NCI-H2227 treated with DMSO at 0.1 percent for 48 hours (cell line): Measurements from ENCODE around the gene ABCC5.
"Not testable (repeated sequence)": the region's sequence is repeated elsewhere in the genome, so short reads cannot be mapped to it uniquely, and the experiment has no call there.

Source experiments
- DNase-seq: peaks from one replicate; lab custom pipeline; 2025; lab: John Stamatoyannopoulos, UW

ABCC5 gene

GRCh38 chr3:184016169-184016570 is 1.5 kb downstream of the ABCC5 start:
- DNase-seq = no peak

- DNase-seq = no peak
These were observed 2.2 kb downstream of the ABCC5 start for GRCh38 chr3:184015381-184016019.

DNA sequence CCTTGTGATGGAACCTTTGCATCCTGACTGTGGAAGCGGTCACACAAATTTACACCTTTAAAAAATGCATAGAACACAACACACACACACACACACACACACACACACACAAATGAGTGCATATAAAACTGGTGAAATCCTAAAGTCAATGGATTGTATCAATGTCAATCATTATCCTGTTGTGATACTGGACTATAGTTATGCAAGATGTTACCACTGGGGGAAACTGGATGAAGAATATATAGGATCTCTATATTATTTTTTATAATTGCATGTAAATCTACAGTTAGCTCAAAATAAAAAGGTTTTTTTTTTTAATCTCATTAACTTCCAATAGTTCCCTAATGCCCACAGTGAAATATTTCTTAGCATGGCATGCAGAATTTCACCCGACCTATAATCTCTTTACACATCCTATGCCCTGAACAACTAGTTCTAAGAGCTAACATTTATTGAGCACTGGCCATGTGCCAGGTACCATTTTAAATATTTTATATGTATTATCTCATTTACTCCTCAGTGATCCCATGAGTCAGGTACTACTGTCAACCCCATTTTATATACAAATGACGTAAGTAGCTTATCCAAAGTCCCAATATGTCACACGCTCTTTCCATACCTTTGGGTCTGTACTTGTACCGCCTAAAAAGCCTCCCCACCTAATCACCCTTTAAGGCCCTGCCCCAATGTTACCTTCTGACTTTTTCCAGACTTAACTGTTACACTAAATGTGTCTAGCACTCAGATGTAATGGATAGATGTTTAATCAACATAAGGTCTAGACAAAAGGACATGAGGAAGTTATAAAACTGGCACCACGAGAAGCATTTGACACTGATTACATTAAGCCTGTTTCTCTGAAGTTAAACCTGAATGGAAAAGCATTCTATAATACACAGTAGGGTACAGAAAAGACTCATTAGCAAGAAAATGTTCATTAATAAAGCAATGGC is 5.5 kb downstream of the ABCC5 start:
- no peak for DNase-seq

- no peak for DNase-seq
These were observed 6.3 kb downstream of the ABCC5 start for GRCh38 chr3:184011230-184011876.

GRCh38 chr3:184008161-184008560 is 9.5 kb downstream of the ABCC5 start:
- DNase-seq = no peak

DNA sequence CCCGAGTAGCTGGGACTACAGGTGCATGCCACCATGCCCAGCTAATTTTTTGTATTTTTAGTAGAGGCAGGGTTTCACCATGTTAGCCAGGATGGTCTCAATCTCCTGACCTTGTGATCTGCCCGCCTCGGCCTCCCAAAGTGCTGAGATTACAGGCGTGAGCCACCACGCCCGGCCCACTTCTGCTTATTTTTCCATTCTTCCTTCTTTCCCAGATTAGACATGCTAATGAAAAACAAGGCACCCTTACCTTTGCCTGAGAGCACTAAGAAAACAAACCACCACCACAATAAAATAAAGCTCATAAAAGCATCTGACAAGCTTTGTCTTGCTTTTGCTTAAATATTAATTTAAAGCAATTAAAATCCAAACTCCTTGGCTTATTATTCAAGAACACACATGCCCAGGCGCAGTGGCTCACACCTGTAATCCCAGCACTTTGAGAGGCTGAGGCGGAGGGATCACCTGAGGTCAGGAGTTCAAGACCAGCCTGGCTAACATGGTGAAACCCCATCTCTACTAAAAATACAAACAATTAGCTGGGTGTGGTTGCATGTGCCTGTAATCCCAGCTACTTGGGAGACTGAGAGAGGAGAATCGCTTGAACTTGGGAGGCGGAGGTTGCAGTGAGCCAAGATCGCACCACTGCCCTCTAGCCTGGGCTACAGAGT is 10.4 kb downstream of the ABCC5 start:
- DNase-seq = not testable (repeated sequence)

DNA sequence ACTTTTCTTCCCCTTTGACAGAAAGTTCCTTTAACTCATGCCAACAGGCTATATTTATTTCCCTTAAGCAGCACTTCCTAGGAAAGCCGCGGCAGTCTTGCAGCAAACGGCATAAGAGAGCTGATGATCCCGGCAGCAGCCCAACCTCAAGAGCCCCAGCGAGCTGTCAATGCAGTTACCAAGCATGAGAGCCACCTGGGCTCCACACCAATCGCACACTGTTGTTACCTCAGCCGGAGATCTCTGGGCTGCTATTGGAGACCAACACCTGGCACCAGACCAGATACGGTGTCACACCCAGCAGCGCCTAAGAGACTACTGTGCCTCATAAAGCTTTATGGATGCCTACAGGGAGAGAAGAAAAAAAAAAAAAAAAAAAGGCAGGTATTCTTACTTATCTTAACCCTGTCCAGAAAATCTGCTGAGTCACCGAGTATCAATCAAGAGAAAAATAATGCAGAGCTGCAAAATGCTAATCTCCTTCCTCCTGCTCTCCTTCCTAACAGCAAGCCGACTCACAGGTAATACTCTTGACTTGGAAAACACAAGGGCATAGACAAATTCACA is 11.7 kb downstream of the ABCC5 start:
- DNase-seq = peak; percentile 88

DNA sequence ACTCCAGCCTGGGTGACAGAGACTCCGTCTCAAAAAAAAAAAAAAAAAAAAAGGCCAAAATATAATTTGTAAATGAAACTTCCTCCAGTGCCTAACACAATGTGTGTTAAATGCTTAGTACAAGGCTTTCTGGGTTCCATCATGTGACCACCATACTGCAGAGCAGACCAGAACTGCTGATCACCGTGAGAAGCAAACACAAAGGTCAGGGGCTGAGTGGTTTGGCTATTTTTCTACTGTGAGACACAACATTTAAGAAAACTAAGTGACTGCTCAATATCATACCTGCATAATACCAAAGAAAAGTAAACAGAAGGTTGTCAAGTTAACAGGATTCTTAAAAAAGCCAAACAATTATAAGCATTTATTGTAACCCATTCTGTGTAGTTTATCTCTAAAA is 13.2 kb downstream of the ABCC5 start:
- no peak for DNase-seq

- DNase-seq = no peak
These were observed 14.3 kb downstream of the ABCC5 start for GRCh38 chr3:184003187-184003967.

GRCh38 chr3:184002469-184002868 is 15.2 kb downstream of the ABCC5 start:
- DNase-seq = no peak

- no peak for DNase-seq
These were observed 15.9 kb downstream of the ABCC5 start for GRCh38 chr3:184001761-184002160.

DNA sequence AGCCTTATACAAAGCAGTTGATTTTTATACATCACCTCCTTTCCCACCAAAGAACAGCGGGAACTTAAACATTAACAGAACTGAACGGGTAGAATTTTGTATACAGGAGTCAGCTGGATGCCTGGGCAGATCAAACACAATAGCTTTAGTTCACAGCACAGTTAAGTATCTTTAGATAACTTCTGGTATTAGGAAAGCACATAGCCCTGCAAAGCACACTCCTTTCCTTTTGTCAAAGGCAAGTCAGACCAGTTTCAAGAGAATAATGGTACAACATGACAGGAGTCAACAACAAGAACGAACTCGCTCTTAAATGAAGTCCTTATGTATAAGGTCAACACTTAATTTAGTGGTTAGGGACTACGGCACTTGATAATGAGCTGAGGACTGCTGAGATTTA is 26.3 kb downstream of the ABCC5 start:
- DNase-seq = peak; percentile 33

DNA sequence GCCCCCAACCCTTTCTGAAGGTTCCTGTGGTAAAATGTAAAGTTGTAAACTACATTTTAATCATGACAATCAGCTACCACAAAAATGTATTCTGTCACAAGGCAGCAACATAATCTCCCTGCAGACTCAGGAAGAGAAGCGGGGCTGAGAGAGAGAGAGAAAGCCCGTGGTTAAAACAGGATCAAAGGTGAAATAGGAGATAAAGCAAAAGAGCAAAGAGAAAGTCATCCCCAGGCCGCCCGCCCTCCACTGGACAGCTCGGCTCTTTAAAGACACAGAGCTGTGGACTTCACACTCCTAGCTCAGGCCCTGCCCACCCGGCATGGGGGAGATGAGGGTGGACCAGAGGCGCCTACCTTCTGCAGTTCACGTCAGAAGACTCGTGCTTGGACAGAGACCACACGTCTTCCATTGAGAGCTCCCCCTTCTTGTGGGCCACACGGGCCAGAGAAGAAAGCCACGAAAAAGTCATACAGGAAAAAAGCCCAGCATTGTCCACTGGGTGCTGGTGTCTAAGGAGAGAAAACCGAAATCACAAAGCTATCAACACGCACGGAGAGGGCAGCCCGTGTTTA is 29.4 kb downstream of the ABCC5 start:
- no peak for DNase-seq

DNA sequence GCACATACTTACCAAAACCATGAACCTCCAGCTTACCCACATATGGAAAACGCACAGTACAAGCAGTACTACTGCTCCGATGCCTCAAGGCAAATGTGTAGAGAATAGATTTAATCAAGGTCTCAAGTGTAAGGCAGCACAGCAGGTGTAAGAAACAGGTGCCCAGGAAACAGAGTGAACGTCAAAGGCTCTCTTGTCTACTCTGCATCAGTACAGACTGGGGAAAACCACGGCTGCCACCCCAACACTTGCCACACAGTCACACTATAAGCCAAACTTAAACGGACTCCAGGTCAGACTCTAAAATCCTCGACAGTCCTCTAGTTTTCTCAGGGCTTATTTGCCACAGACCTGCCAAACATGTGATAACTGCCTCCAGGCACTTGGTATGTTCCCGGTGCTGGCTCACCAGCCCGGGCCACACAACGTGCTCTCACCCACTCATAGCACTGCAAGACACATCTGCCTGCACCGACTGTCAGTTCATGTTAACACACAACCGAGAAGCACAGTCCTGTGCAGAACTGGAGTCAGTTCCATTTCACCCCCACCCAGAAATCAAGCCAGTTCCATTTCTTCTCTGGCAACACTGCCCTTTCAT is 30.6 kb downstream of the ABCC5 start:
- DNase-seq = no peak

- no peak for DNase-seq
These were observed 32.6 kb downstream of the ABCC5 start for GRCh38 chr3:183984749-183985729.

- no peak for DNase-seq
These were observed 33.5 kb downstream of the ABCC5 start for GRCh38 chr3:183984127-183984740.

- no peak for DNase-seq
These were observed 35.6 kb downstream of the ABCC5 start for GRCh38 chr3:183981990-183982644.

- DNase-seq = peak; percentile 70
These were observed 37.3 kb downstream of the ABCC5 start for GRCh38 chr3:183980403-183980802.
